VCaP (cell line): ENCODE measurements around the gene CDK2AP2.
"Not testable (repeated sequence)": the region's sequence is repeated elsewhere in the genome, so short reads cannot be mapped to it uniquely, and the experiment has no call there.

ENCODE experiments used
- H3K27ac ChIP-seq: fragments of 450-650 bp; 2 replicates; pipeline ENCODE4 v1.5.1; 2017
- TF ChIP-seq, protein P1 (sequence below): fragments of 450-650 bp; conservative IDR thresholded peaks from 2 replicates; pipeline ENCODE4 v1.5.1; 2017; ENCODE audit warnings: mild to moderate bottlenecking, moderate library complexity

Gene CDK2AP2

DNA sequence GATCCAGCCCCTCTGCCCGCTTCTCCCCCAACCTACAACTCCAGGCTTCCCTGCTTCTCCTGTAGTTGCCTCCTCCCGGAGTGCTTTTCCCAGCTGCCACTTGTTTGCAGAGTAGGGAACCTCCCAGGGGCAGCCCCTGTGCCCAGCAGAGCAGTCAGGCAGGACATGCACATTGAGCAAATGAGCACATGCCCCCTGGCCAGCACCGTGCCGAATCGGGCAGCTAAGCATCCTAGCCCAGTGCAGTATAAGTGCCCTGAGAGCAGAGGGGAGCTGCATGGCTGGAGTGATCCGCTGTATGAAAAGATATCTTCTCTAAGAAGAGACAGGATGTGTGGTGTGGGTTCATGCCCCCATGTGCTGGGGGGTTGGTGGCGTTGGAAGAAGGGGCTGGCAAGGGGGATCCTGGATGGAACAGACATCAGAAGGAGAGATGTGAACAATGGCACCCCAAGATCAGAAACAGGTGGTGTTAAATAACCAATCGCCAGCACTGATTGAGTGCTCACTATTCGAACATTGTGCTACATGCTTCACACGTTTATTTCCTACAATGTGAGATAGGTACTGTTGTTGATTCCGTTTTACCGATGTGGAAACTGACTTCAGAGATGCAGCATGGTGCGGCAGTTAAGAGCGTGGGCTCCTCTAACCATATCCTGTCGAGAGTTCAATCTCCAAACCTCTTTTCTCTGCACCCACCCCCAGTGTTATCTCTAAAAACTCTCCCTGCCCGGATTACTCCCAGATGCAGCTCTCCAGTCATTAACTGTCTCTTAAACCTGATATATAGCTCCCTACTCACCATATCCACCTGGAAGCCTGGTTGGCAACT lies 23.9 kb downstream of the CDK2AP2 start:
- H3K27ac ChIP-seq, result peak overlapping the region; percentile 83; the same call in 1 of the 2 replicates
- TF ChIP-seq, protein P1, sequence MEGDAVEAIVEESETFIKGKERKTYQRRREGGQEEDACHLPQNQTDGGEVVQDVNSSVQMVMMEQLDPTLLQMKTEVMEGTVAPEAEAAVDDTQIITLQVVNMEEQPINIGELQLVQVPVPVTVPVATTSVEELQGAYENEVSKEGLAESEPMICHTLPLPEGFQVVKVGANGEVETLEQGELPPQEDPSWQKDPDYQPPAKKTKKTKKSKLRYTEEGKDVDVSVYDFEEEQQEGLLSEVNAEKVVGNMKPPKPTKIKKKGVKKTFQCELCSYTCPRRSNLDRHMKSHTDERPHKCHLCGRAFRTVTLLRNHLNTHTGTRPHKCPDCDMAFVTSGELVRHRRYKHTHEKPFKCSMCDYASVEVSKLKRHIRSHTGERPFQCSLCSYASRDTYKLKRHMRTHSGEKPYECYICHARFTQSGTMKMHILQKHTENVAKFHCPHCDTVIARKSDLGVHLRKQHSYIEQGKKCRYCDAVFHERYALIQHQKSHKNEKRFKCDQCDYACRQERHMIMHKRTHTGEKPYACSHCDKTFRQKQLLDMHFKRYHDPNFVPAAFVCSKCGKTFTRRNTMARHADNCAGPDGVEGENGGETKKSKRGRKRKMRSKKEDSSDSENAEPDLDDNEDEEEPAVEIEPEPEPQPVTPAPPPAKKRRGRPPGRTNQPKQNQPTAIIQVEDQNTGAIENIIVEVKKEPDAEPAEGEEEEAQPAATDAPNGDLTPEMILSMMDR, result no peak

DNA sequence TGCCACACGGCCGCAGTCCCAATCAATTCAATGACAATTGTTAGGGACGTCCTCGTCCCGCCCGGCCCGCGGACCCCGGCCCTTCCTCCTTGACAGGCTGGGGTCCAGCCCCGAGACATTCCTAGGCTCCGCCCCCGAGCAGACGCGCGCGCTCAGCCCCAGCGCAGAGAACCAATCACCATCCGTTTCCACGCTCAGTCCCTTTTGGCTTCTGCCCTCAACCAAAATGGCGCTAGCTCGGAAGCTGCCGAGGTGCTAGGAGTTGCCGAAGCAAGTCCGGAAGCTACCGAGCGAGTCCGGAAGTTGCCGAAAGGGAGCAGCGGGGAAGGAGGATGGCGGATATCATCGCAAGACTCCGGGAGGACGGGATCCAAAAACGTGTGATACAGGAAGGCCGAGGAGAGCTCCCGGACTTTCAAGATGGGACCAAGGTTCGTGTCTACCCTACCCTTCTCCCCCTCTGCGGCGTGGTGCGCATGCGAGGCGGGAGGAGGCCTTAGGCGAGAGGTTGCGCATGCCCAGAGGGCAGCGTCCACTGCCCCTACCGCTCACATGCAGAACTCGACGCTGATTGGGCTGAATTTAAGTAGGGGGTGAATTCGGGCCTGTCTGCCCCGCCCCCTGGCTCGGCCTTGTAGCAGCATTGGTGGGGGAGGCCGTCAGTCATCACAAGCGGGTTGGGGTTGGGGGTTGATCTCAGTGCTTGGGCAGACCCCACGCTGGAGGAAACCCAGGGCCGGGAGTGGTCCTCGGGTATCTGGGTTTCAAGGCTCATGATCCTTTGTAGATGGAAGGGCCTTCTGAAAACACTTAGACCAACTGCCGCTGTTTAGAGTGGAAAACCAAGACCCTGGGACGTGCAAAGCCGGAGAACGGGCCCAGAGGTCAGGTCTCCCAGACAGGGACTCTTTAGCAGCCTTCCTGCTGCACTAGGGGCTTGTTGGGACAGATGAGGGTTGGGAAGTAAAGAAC lies 24.8 kb downstream of the CDK2AP2 start, which contains the start of gene AIP:
Gene AIP (plus strand): TSS at position 200 of the 972 bp plus-strand sequence. CDS start 133 bp downstream, at position 333.
- H3K27ac ChIP-seq, result peak within 1 kb of the TSS; percentile 83
- TF ChIP-seq, protein P1, result no peak; the same call in none of the 2 replicates

DNA sequence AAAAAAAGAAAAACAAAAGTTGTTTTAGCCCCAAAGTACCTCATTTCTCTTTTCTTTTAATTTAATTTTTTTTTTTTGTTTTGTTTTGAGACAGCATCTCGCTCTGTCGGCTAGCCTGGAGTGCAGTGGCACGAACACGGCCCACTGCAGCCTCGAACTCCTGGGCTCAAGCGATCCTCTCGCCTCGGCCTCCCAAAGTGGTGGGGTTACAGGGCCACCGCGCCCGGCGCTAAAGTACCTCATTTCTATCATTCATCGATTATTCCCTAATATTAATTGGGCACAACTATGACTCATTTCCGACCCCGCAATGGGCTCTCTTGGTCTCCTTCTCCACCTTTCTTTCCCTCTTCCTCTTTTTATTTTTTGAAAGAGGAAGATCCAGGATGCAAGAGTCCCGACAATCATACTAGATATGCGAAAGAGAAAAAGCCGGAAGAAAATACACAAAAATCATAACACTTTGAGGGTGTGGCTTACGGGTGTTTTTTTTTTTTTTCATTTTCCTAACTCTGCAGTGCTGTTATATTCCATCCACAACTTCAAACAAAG lies 25.6 kb downstream of the CDK2AP2 start:
- TF ChIP-seq, protein P1, result no peak
- peak overlapping the region; percentile 83 for H3K27ac ChIP-seq

DNA sequence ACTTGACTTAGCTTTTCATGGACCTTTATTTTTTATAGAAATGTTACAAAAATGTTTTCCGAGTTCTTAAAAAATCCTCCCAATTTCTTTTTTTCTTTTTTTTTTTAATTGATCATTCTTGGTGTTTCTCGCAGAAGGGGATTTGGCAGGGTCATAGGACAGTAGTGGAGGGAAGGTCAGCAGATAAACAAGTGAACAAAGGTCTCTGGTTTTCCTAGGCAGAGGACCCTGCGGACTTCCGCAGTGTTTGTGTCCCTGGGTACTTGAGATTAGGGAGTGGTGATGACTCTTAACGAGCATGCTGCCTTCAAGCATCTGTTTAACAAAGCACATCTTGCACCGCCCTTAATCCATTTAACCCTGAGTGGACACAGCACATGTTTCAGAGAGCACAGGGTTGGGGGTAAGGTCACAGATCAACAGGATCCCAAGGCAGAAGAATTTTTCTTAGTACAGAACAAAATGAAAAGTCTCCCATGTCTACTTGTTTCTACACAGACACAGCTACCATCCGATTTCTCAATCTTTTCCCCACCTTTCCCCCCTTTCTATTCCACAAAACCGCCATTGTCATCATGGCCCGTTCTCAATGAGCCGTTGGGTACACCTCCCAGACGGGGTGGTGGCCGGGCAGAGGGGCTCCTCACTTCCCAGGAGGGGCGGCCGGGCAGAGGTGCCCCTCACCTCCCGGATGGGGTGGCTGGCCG lies 30.5 kb downstream of the CDK2AP2 start:
- H3K27ac ChIP-seq, result not testable (repeated sequence)

DNA sequence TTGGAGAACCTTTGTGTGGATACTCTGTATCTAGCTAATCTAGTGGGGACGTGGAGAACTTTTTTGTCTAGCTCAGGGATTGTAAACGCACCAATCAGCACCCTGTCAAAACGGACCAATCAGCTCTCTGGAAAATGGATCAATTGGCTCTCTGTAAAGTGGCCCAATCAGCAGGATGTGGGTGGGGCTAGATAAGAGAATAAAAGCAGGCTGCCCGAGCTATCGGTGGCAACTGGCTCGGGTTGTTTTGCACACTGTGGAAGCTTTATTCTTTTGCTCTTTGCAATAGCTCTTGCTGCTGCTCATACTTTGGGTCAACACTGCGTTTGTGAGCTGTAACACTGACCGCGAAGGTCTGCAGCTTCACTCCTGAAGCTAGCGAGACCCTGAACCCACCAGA lies 31.3 kb downstream of the CDK2AP2 start:
- H3K27ac ChIP-seq, result not testable (repeated sequence)

DNA sequence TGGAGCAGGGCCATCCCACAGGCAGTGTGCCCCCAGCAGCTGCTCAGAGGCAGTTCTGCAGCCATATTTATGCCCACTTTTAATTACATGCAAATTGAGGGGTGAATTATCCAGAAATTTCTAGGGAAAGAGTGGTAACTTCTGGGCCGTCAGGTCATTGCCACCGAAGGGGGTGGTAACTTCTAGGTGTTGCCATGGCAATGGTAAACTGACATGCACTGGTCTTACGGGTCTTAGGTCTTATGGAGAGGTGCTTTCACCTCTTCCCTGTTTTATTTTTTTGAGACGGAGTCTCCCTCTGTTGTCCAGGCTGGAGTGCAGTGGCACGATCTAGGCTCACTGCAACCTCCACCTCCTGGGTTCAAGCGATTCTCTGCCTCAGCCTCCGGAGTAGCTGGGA lies 35.1 kb downstream of the CDK2AP2 start:
- H3K27ac ChIP-seq, result peak overlapping the region; percentile 44; the same call in 1 of the 2 replicates
- TF ChIP-seq, protein P1, result no peak

DNA sequence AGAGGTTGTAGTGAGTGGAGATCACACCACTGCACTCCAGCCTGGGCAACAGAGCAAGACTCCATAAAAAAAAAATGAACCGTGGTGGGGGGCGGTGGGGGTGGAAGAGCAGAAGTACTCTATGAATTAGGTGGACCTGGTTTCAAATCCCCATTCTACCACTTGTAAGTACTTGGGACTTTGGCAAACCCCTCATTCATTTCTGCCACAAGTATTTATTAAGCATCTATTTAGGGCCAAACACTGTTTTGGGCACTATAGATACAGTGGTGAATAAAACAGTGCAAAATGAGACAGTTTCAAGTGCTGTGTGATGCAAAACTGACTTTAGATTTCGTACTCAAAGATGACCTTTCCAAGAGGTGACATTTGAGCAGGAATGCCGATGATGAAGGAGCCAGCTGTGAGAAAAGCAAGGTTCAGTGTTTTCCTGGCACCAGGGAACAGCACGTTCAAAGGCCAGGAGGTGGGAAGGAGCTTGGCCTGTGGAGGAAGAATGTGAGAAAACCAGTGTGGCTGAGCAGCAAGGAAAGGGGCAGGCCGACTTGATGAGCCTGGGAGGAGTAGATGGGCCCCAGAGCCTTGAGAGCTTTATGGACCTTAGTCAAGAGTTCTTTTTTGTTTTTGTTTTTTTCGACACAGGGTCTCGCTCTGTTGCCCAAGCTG lies 37.5 kb downstream of the CDK2AP2 start:
- TF ChIP-seq, protein P1, result no peak

More for the DNA sequence above, 37.5 kb downstream of the CDK2AP2 start:
- no peak overlapping the region for H3K27ac ChIP-seq
